ENCODE data around the gene DDX49.

DDX49 gene

GRCh38 chr19:18954094-18954493 is 34.6 kb downstream of the DDX49 start:
- no peak overlapping the region for H3K4me3 ChIP-seq (ENCODE audit: low read depth, low read length)
- TF ChIP-seq CTCF (IDR thresholded peaks at IDR 0.05; ENCODE audit: control insufficient read depth, extremely low read depth, insufficient read depth) = no peak
- DNase-seq (ENCODE audit: low read depth) = no peak

DNA sequence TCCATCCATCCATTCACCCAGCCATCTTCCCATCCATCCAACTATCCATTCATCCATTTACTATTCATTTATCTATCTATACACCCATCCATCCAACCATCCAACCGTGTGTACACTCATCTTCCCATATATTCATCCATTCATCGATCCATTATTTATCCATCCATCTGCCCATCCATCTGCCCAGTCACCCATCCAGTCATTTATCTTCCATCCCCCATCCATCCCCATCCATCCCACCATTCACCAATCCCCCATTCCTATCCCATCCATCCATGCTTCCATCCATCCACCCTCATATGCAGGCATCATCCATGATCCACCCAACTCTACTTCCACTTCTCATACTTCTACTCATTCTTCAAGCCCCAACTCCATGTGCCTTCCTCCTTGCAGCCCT is 35.5 kb downstream of the DDX49 start:
- no peak for TF ChIP-seq CTCF (IDR thresholded peaks at IDR 0.05; ENCODE audit: control insufficient read depth, extremely low read depth, insufficient read depth)
- H3K4me3 ChIP-seq (ENCODE audit: low read depth, low read length) = no peak overlapping the region
- no peak for DNase-seq (ENCODE audit: low read depth)

GRCh38 chr19:18960370-18960769 is 40.9 kb downstream of the DDX49 start:
- DNase-seq (ENCODE audit: low read depth) = no peak
- H3K4me3 ChIP-seq (ENCODE audit: low read depth, low read length) = no peak overlapping the region
- TF ChIP-seq CTCF (IDR thresholded peaks at IDR 0.05; ENCODE audit: control insufficient read depth, extremely low read depth, insufficient read depth) = no peak

GRCh38 chr19:18961767-18962620 is 42.5 kb downstream of the DDX49 start:
- TF ChIP-seq CTCF (IDR thresholded peaks at IDR 0.05; ENCODE audit: control insufficient read depth, extremely low read depth, insufficient read depth) = no peak
- H3K4me3 ChIP-seq (ENCODE audit: low read depth, low read length) = no peak overlapping the region
- DNase-seq (ENCODE audit: low read depth) = no peak

DNA sequence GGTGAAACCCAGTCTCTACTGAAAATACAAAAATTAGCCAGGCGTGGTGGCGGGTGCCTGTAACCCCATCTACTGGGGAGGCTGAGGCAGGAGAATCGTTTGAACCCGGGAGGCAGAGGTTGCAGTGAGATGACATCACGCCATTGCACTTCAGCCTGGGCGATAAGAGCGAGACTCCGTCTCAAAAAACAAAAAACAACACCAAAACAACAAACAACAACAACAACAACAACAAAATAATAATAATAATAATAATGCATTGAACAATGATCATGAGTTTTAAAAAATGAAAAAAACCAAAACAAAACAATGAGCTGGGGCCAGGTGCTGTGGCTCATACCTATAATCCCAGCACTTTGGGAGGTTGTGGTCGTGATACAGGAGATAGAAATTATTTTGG is 44.6 kb downstream of the DDX49 start:
- TF ChIP-seq CTCF (IDR thresholded peaks at IDR 0.05; ENCODE audit: control insufficient read depth, extremely low read depth, insufficient read depth) = no peak
- DNase-seq (ENCODE audit: low read depth) = no peak
- H3K4me3 ChIP-seq (ENCODE audit: low read depth, low read length) = no peak overlapping the region

DNA sequence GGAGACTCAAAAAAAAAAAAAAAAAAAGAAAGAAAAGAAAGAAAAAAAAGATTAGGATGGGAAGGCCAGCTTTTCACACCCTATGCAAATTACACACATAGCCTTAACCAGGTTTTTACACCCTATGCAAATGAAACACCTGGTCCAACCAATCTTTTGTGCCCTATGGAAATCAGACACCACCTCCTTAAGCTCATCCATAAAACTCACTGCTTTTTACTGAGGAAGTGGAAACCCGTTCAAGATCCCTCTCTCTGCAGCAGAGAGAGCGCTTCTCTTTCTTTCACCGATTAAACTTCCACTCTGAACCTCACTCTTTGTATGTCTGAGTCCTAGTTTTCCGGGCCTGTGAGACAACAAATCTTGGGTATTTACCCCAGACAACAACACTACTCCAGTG is 46.8 kb downstream of the DDX49 start:
- no peak overlapping the region for H3K4me3 ChIP-seq (ENCODE audit: low read depth, low read length)
- no peak for TF ChIP-seq CTCF (IDR thresholded peaks at IDR 0.05; ENCODE audit: control insufficient read depth, extremely low read depth, insufficient read depth)
- no peak for DNase-seq (ENCODE audit: low read depth)

All from LNCaP clone FGC (cell line).